ENCODE data around the gene ZDHHC14.

The ZDHHC14 gene

GRCh38 chr6:157546321-157546720 lies 165.3 kb downstream of the ZDHHC14 start:
- DNase-seq (ENCODE audit: low read depth): no peak
- no peak for TF ChIP-seq CTCF (IDR thresholded peaks at IDR 0.05; ENCODE audit: control insufficient read depth, insufficient read depth, low read depth, low read length, missing control alignments)
- no peak overlapping the region for H3K4me3 ChIP-seq (ENCODE audit: control insufficient read depth, low read depth, low read length)

- TF ChIP-seq CTCF (IDR thresholded peaks at IDR 0.05; ENCODE audit: control insufficient read depth, insufficient read depth, low read depth, low read length, missing control alignments): no peak
- H3K4me3 ChIP-seq (ENCODE audit: control insufficient read depth, low read depth, low read length): no peak overlapping the region
- no peak for DNase-seq (ENCODE audit: low read depth)
These were observed 166.1 kb downstream of the ZDHHC14 start for GRCh38 chr6:157547112-157547511.

GRCh38 chr6:157548635-157549467 lies 167.9 kb downstream of the ZDHHC14 start:
- no peak for TF ChIP-seq CTCF (IDR thresholded peaks at IDR 0.05; ENCODE audit: control insufficient read depth, insufficient read depth, low read depth, low read length, missing control alignments)
- H3K4me3 ChIP-seq (ENCODE audit: control insufficient read depth, low read depth, low read length): no peak overlapping the region
- no peak for DNase-seq (ENCODE audit: low read depth)

GRCh38 chr6:157549468-157549745 lies 168.4 kb downstream of the ZDHHC14 start:
- TF ChIP-seq CTCF (IDR thresholded peaks at IDR 0.05; ENCODE audit: control insufficient read depth, insufficient read depth, low read depth, low read length, missing control alignments): no peak
- no peak for DNase-seq (ENCODE audit: low read depth)
- no peak overlapping the region for H3K4me3 ChIP-seq (ENCODE audit: control insufficient read depth, low read depth, low read length)

- H3K4me3 ChIP-seq (ENCODE audit: control insufficient read depth, low read depth, low read length): no peak overlapping the region
- no peak for TF ChIP-seq CTCF (IDR thresholded peaks at IDR 0.05; ENCODE audit: control insufficient read depth, insufficient read depth, low read depth, low read length, missing control alignments)
- no peak for DNase-seq (ENCODE audit: low read depth)
These were observed 169.4 kb downstream of the ZDHHC14 start for GRCh38 chr6:157550114-157550989.

GRCh38 chr6:157551041-157551832 lies 170.2 kb downstream of the ZDHHC14 start:
- H3K4me3 ChIP-seq (ENCODE audit: control insufficient read depth, low read depth, low read length): no peak overlapping the region

More at GRCh38 chr6:157551041-157551832, 170.2 kb downstream of the ZDHHC14 start:
- DNase-seq (ENCODE audit: low read depth): no peak
- no peak for TF ChIP-seq CTCF (IDR thresholded peaks at IDR 0.05; ENCODE audit: control insufficient read depth, insufficient read depth, low read depth, low read length, missing control alignments)
